NB4 (cell line): ENCODE data around the gene AGBL4.

Source experiments
- POLR2A ChIP-seq: IDR thresholded peaks from 2 replicates; pipeline ENCODE4 v1.6.1; 2011; ENCODE audit warnings: mild to moderate bottlenecking; ENCODE audit not compliant: insufficient read length; ENCODE audit errors: extremely low read depth
- TF ChIP-seq, protein P1 (sequence below): IDR thresholded peaks from one replicate; pipeline ENCODE4 v1.5.1; 2012; ENCODE audit warnings: low read depth, low read length

- TF ChIP-seq POLR2A = no peak
- TF ChIP-seq, protein P1, sequence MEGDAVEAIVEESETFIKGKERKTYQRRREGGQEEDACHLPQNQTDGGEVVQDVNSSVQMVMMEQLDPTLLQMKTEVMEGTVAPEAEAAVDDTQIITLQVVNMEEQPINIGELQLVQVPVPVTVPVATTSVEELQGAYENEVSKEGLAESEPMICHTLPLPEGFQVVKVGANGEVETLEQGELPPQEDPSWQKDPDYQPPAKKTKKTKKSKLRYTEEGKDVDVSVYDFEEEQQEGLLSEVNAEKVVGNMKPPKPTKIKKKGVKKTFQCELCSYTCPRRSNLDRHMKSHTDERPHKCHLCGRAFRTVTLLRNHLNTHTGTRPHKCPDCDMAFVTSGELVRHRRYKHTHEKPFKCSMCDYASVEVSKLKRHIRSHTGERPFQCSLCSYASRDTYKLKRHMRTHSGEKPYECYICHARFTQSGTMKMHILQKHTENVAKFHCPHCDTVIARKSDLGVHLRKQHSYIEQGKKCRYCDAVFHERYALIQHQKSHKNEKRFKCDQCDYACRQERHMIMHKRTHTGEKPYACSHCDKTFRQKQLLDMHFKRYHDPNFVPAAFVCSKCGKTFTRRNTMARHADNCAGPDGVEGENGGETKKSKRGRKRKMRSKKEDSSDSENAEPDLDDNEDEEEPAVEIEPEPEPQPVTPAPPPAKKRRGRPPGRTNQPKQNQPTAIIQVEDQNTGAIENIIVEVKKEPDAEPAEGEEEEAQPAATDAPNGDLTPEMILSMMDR = no peak
Measured at GRCh38 chr1:48808496-48808895, 1215.3 kb downstream of the AGBL4 start.
